Germinal center (tissue), 1 donor: ENCODE results near the gene LRFN2.

Experiments
- DNase-seq: peaks from one replicate; pipeline ENCODE4 v3.0.0; 2012; ENCODE audit warnings: mixed read lengths, low spot score

LRFN2 gene

DNA sequence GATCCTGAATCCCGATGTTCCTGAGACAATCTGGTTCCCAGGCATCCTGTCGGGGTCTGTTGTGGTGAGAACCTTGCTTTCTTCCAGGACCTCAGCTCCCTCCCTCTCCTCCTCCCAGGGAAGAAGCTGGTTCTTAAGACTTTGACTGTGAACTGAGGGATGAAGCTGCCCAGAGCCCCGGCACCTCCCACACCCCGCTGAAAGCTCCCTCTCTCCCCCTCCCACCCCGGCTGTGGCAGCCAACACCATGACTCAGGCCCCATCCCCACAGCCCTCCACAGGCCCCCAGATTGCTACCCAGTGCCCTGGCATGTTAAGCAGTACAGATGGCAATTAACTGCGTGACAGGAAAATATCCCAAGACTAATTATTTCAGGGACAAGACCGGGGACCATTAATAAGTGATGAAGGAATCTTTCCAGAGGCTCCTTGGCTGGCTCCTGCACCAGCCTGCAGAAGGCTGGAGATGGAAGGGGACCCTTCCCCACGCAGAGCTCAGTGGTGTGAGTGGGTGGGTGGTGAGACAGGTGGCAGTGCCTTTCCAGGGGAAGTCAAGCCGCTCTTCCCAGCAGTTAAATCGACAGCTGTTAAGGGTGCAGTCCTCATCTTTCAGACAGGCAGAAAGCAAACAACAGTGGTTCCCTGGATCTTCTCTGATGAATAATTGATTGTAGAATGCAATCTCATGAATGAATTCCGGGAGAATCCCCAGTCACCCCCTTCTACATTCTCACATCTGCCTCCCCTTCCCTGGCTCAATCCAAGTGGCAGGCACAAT is 237.9 kb downstream of the LRFN2 start:
- no peak for DNase-seq

DNA sequence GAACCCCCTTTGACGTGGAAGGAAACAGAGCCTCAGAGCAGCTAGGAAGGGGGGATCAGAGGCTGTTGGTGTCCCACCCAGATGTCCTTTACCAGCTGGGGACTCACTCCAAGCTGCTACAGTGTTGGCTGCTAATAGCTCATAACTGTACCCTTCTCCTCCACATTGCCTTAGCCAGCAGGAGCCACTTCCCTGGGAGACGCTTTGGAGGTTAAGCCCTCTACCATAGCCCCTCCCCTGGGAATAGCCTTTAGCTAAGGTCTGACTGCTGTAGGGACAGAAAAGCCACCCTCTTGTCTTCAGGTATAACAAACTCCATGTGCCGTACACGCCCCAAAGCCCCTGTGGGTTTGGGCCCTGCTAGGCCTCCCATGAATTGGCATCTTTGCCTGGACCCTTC is 238.6 kb downstream of the LRFN2 start:
- no peak for DNase-seq

DNA sequence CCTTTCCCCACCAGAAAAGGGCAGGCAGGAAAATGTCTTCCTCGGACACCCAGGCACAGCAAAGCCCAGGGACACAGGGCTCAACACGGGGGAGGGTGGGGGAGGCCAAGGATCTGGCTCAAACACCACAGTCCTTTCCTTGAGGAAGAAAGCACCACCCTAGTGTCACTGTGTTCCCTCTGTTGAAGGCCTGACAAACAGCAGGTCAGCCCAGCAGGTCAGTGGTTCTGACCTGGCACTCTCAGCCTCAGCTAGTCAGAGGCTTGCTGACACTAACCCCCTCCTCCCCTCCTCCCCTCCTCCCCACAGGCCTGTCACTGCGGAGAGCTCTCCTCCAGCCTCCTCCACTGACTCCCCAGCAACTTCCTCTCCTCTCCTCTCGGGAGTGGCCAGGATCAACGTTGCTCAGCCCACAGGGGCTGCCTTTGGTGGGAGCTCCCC is 239.6 kb downstream of the LRFN2 start:
- DNase-seq = no peak

DNA sequence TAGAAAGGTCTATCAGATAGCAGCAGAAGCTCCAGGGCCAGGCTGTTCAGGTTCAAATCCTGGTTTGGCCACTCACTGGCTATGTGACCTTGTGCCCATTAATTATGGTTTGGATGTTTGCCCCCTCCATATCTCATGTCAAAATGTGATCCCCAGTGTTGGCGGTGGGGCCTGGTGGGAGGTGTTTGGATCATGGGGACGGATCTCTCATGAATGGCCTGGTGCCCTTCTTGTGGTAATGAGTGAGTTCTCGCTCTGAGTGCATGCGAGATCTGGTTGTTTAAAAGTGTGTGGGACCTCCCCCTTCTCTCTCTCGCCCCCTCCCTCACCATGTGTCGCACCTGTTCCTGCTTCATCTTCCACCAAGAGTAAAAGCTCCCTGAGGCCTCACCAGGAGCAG is 240.9 kb downstream of the LRFN2 start:
- no peak for DNase-seq

DNA sequence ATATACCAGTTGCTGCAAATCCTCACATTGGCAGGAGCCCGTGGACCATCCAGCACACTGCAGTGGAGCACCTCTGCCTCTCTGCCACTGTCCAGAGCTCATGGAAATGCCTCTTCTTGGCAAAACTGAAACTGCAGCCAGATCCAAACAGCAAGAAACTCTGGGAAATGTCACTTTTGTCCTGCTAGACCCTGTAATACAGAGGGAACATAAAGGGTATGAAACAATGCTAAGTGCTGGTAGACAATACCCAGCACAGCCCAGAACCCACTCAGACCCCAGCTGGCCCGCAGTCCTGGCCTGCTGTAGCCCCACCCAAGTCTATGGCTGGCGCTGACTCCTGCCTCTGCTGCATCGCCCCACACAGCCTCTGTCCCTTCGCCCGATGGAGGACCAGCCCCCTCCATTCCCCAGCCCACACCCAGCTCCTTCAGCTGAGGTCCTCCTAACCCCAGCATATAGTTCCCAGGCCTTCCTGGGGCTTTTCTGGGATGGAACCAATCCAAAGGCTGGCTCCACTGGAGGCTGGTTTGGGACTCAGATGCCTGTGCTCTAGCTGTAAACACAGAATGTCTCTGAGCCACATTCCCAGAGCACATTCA is 242.5 kb downstream of the LRFN2 start:
- DNase-seq = no peak

DNA sequence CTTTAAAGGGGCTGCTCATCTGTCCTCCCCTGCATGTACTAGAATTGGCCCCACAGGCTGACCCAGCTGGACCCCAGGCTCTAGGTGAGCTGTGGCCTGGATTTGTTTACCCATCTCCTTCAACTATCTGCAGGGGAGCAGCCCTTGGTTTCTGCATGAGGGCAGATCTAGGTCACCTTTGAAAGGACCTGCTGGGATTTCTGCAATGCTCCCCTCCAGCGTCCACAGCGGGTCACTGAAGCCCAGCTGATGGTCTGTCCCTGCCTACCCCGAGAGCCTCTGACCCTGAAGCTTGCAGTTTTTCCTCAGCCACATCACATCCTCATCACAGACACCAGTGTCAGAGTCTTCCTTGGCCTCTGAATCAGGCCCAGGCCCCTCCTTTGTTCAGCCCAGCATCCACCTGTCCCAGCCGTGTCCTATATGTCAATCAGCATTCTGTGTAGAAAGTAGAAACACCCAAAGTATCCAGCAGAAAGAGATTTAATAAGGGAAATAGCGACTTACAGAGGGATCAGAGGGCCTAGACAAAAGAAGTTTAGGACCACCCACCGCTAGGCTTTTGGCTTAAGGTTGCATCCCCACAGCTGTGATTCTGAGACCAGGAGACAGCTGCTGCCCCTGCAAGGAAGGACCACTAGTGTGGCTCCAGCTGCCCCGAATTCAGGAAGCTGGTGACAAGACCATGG is 243.1 kb downstream of the LRFN2 start:
- no peak for DNase-seq

DNA sequence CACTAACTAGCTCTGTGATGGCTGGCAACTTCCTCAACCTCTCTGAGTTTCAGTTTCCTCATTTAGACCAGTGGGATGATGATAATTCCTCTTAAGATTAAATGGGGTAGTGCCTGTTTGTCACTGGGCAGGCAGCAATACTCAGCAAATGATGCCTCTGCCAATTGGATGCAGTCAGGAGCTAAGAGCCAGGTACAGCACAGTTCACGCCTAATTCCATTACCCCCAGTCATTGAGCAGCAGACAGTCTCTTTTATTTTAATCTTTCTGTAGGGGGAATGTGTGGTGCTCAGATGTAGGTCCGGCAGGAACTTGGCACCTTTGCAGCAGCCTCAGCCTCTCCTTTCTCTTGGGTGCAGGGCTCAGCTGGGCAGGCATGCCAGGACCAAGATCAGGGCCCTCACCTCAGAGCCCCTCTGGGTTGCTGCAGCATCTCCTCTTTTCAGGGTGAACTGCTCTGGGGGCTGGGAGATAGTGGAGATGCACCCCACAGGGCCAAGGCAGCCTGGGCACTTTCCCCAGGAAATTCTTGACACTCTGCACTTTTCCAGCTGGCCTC is 243.8 kb downstream of the LRFN2 start:
- no peak for DNase-seq

DNA sequence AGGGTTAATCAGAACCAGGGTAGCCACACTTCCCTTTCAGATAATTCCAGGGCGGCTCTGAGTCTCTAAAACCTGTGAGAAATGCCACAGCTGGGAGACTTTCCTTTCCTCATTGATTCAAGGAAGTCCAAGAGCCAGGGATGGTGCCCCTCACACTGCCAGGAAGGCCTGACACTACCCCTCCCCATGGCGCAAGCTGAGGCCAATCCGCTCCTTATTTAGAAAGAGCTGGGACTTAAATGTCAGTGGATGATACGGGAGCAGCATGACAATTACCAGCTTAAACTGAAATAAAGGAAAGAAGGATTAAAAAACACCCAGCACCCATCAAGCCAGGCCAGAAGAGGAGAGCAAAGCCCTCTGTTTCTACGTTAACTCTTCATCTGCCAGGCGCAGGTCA is 244.4 kb downstream of the LRFN2 start:
- no peak for DNase-seq

DNA sequence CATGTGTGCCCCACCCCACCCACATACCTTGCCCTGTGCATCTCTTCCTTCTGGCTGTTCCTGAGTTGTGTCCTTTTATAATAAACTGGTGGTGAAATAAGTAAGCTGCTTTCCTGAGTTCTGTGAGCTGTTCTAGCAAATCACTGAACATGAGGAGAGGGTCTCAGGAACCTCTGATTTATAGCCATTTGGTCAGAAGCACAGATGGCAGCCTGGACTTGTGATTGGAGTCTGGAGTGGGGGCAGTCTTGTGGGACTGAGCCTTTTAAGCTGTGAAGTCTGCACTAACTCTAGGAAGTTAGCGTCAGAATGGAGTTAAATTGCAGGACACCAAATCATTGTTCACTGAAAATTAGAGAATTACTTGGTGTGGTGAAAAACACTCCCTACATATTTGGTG is 245.4 kb downstream of the LRFN2 start:
- DNase-seq = no peak
